Measurements from ENCODE around the gene XRCC5.

GRCh38 chr2:216224388-216224787 is 115.2 kb downstream of the XRCC5 start:
- TF ChIP-seq CTCF (IDR thresholded peaks at IDR 0.05; ENCODE audit: insufficient read depth, low read length, poor library complexity, severe bottlenecking) (no peak), EZH2phosphoT487 (conservative IDR thresholded peaks at IDR 0.05; ENCODE audit: low read length) (no peak)

Measured in SU-DHL-6 (cell line).